Amniotic epithelial cell (primary cell): ENCODE measurements around the gene GFPT2.
"Not testable (repeated sequence)": the region's sequence is repeated elsewhere in the genome, so short reads cannot be mapped to it uniquely, and the experiment has no call there.

Source experiments
- DNase-seq: peaks from one replicate; pipeline ENCODE4 v3.0.0-alpha.2; 2010; ENCODE audit warnings: low read depth

Gene GFPT2

DNA sequence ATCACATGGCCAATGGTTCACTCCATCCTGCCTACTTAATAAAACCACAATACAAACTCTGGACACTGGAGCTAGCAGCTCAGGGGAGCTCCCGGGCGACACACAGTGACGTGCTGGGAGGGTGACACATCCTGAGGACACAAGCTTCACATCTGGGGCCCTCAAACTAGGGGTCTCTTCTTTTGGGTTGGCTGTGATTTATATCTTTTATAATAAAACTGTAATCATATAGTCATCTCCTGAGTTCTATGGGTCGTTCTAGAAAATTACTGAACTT is 49.2 kb downstream of the GFPT2 start:
- DNase-seq: no peak

DNA sequence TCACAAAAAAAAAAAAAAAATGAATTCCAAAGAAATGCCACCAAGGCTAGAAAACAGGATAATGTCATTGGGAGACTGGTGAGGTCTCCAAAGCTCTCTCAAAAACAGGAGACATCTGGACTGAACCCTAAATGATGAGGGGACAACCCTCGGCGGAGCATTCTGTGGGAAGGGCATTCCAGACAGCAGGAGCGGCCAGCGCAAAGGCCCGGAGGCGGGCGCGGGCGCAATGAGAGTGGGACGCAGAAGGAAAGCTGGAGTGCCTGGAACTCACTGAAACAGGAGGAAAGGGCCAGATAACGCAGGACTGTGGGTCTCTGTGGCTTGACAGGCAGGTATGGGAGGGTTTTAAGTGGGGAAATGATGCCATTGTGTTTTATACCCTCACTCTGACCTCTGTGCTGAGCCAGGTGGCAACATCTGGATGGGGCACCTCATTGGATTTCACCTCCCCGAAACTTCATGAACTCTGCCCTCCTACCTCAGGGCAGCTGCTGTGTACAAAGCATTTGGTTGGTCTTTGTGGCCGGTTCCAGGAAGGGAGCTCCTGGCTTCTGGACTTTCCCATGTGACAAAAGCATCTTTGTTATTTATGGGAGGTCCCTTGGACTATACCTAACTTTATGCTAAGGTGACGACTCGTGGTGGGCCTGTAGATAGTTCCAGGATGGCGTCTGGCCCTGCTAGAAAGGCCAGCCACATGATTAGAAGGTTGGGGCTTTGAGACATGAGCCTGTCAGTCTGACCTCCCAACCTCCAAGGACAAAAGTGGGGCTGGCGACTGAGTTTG is 49.7 kb downstream of the GFPT2 start:
- no peak for DNase-seq

DNA sequence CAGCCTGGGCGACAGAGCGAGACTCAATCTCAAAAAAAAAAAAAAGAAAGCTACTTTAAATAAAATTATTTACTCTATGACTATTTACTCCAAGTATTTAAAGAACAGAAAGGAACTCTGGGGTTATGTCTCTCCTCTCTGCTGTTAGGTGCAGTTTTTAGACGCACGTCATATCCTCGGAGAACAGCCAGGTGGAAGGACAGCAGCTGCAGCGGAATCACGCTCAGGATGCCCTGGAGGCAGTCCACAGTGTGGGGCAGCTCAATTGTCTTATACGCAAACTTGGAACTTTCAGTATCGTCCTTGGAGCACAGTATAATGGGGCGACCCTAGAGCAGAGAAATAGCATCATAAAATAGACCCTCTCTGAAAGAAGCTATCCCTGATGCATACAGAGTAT is 50.9 kb downstream of the GFPT2 start:
- DNase-seq: no peak

DNA sequence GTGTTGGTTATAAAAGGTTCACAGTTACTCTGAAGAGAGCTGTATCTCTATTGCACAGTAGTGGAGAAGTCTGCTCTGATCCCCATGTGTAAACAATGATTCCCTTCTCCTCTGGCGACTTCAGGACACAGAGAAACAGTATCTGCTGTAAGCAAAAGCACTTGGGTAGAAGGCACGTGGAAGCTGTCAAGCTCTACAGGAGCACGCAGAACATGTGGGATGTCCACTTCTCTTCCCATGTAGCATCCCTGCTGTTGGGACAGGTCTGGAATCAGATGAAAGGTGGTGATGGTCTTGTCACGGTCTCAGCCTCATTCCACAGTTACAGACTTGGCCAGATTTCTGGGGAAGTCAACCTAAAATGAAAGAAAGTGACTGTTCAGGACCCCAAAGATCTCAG is 51.9 kb downstream of the GFPT2 start:
- DNase-seq: no peak

DNA sequence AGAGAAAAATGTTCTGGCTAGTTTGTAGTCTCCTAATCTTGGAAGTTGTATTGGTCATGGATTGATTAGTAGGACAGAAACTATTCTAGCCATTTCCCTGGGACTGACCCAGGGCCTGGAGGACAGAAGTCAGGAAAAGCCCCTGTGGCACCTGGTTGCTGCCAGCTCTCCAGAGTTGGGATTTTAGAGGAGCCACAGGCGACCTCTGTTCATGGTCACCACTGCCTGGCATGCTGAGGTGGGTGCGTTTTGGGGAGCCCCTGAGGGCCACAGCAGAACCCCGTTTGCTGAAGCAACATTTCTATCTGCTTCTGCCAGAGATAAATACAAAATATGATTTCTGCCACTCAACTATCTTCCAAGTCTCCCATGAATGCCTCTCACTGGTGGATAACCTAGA is 53.6 kb downstream of the GFPT2 start:
- no peak for DNase-seq

DNA sequence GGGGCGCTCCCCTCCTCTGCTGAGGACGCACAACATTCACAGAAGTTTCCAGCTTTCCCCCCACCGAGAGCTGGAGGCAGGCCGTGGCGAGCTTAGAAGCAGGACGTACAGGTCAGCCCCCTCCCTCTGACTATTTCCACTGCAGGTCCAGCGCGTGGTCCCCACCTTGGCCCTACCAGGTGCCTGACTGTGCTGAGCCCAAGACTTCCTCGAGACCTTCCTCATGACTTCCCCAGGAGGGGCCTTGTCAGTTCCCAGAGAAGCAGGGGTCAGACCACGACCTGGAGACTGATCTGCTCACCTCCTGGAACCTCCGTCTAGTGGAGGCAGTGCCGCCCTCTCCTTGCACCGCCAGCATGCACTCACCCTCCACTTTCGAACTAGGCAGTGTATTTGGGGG is 54.1 kb downstream of the GFPT2 start:
- DNase-seq: not testable (repeated sequence)

DNA sequence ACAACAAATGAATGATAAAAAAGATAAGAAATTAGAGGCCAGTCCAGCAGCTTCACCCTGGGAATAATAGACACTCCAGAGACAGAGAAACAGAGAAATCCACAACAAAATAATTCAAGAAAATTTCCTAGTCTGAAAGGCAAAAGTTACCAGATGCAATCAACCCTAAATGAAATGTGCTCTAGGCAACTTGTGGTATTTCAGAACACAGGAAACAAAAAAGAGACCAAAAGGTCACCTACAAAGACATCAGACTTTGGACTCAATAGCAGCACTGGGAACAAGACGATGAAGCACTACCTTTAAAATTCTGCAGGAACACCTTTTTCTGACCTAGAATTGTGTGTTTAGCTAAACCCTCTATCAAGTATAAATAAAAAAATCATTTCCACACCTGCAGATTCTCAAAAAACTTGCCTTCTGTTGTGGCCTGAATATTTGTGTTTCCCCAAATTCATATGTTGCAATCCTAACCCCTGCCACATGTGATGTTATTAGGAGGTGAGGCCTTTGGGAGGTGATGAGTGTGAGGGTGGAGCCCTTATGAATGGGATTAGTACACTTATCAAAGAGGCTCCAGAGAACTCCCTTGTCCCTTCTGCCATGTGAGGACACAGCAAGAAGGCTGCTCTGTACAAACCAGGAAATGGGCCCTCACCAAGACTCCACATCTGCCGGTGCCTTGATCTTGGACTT is 55.4 kb downstream of the GFPT2 start:
- DNase-seq: no peak

DNA sequence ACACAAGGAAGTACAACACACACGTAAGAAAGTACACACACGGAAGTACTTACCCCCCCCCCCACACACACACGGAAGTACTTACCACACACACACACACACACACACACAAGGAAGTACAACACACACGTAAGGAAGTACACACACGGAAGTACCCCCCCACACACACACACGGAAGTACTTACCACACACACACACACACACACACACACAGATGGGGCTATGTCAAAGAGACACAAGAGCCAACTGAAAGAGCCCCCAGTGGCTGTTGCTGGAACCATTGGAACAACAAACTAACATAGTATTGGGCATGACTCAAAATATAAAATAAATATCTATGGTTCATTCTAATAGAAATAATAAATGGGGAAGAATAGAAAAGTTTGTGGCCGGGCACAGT is 56.4 kb downstream of the GFPT2 start:
- DNase-seq: no peak

DNA sequence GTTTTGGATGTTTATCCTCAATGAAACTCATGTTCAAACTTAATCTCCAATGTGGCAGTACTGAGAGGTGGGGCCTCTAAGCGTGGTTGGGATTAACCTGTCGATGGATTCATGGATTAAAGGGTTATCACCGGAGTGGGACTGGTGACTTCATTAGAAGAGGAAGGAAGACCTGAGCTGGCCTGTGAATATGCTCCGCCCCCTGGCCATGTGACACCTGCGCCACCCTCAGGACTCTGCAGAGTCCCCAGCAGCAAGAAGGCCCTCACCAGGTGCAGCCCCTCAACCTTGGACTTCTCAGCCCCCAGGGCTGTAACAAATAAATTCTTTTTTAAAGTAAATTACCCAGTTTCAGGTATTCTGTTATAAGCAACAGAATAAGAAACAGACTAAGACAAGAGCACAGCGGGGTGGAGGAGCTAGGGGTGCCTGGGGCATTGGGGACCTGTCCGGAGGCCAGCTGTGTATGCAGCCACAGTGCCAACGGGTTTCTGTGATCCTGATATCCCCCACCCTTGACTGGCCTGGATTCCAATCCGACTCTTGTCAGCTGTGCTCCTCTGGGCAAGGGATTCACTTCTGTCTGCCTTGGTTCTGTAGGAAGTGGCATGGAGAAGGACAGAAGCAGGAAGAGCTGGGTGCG is 58.1 kb downstream of the GFPT2 start:
- no peak for DNase-seq

DNA sequence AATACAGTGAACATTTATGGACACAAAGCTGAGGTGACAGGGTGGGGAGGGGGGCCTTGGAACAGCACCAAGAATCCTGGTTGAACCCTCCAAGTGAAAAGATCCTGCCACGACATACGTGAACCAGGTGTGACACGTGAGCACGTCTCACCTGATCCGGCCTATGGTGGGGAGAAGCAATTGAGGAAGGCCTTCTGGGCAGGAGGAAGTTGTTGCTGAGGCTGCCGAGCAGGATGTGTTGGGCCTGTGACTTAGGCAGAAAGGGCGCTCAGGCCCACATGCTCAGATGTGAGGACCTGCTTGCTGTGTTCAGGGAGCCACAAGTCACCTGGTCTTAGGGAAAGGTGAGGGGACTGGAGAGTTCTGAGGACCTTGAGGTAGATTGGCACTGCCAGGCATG is 58.7 kb downstream of the GFPT2 start:
- DNase-seq: no peak

DNA sequence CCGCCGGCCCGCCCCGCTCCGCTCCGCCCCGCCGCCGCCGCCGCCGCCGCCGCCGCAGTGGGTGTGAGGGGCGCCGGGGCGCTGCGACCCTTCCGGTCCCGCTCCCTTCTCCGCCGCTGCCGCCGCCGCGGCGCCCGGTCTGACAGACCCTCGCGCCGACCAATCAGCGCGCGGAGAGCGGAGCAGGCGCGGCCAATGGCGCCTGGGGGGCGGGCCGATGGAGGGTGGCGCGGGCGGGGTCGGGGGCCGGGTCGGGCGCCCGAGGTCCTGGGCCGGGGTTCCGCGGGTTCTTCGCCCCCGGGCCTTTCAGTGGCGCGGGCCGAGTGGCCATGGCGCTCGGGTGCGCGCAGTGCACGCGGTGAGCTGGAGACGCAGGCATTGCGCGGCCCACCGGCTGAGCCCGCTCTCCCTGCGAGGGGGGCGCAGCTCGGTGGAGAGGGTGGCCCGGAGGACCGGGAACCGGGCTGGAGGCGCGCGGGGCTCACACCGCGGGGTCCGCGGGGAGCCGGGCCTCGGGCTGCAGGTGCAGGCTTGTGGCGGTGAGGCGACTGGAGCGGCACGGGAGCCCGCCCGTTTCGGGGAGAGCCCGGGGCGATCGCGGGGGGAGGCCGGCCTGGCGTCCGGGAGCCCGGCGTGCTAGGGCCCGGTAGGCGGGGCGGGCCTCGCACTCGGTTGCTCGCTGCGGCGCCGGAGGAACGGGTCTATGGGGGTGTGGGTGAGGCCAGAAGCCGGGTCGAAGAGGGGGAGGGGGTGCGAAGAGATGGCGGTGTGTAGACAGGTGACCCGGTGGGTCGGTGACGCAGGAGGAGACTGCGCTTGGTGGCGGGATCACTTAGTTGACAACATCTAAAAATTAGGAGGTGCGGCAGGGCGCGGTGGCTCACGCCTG is 60.9 kb downstream of the GFPT2 start, which contains the start of gene MAPK9:
MAPK9 (minus strand) TSS at position 141 of the 889 bp plus-strand sequence. CDS start 11,522 bp downstream, outside the sequence.
- peak; percentile 58 for DNase-seq

DNA sequence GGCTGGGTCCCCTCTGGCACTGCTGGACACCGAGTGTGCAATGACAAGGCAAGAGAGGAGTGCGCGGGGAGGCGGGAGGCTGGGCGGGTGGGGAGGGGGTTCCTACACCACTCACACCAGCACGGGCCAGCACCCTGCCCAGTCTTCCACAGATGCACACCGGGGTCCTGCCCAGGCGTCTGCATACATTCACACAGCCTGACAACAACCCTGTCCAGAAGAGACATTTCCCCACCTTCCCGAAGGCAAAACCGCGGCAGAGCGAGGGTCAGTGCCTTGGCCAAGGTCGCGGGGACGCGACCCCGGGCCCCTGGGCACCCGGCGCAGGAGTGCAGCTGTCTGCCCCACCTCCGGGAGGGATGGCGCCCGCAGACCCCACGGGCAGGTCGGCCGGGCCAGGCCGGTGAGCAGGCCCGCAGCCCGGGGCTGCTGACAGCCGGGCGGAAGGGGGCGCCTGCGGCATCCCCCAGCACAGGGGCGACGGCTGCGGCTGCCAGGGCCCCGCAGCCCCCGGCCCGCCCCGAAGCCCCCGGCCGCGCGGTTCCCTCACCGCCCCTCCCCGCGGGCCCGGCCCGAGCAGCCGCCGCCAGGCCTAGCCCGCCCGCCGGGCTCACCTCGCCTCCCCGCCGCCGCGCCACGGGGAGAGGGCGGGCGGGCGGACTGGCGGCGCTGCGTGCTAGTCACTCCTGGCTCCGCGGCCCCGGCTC is 61.7 kb downstream of the GFPT2 start:
- DNase-seq: no peak

DNA sequence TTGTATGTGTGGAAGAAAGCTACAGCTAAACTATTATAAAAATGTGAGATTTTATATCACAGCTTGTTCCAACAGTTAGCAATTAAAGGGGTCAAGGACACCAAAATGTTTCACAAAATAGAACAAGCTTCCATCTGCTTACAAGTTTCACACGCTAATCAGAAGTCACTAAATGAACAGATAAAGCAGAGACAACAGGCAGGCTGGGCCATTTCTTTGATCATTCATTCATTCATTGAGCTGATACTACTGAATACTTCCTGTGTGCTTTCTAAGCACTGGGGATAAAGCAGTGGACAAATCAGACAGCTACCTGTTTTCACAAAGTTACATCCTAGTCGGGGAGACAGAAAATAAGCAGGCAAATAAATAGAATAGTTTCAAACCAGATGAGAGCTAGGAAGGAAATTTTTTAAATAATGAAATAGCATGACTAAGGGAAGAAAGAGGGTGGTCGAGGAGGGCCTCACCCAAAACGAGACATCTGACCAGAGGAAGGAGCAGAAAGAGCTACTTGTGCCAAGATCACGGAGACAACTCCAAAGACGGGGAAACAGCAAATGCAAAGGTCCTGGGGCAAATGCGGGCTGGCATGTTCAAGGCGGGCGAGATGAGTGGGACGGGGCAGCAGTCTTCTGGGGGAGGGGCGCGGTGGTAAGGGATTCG is 62.4 kb downstream of the GFPT2 start:
- no peak for DNase-seq

DNA sequence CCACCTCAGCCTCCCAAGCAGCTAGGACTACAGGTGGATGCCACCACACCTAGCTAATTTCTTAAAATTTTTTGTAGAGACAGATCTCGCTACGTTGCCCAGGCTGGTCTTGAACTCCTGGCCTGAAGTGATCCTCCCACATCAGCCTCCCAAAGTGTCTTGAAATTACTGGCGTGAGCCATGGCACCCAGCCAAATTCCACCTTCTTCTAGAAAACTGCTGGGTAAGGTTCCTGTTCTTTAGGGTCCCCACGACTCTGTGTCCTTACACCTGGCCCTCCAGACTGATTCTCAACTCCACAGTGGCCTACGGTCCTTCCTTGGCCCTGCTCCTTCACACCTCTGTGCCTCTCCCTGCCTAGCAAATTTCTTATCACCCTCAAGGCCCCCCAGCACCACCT is 63.2 kb downstream of the GFPT2 start:
- no peak for DNase-seq

DNA sequence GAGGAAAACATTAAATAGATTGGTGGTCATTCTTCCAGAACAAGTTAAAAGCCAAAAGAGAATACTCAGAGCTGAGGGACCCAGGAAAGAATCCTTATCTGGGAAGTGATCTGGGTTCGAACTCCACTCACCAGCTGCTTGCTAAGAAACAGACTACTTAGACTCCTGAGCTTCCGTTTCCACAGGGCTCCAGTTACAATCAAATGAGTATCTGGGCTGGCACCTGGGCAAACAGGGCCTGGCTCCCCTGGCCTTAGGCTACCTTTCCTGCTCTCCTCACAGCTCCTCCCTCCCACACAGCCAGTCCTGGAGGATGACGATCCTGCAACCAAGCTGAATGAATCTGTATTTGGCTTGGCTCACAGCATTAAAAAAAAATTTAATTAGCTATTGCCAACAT is 63.7 kb downstream of the GFPT2 start:
- DNase-seq: no peak

DNA sequence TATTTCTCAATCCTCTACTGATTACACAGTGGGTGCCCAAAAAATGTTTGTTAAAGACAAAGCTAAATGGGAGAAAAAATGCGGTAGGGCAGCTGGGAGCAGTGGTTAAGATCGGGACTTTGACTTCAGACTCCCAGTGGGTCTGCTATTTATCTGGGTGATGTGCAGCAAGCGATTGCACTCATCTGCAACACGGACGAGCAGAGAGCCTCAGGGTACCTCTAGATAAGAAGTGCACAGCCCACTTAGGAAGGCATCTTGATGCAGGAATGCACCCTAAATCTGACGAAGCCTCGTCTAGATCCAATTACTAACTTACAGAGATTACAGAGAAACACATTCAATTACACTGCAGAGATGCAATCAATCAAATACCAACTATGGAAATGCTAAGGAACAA is 65.3 kb downstream of the GFPT2 start:
- DNase-seq: peak; percentile 23

DNA sequence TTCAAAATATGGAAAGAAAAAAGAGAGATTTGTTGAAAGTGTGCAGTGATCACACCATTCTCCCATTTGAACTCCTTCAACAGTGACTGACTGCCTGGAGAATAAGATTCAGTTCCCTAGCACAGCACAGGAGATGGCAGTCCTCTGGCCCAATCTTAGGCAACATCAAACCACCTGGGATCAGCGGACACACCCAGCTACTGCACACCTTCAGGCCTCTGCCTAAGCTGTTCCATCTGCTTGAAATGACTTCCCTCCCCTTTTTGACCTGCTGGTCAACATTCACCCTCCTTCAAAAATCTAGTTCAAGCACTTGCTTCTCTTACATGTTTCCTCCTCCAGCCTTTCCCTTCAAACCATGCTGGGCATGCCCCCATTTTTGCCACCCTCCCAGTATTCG is 65.7 kb downstream of the GFPT2 start:
- DNase-seq: no peak

DNA sequence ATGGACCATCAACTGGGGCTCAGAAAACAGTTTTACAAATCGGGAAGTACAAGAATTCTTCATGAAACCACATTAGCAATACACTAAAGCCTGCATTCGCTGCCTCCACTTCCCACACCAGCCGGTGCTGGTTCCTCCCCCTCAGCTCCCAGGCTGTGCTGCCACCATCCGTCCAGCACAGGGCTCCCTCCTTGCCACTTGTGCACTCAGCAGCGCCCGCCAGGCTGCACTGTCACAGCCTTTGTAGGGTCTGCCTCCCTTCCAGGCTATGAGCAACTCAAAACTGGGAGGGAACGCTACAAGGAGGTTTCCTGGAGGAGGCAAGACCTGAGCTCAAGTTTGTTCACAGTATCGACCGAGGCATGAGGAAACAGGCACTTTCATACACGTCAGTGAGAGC is 69.0 kb downstream of the GFPT2 start:
- DNase-seq: no peak

DNA sequence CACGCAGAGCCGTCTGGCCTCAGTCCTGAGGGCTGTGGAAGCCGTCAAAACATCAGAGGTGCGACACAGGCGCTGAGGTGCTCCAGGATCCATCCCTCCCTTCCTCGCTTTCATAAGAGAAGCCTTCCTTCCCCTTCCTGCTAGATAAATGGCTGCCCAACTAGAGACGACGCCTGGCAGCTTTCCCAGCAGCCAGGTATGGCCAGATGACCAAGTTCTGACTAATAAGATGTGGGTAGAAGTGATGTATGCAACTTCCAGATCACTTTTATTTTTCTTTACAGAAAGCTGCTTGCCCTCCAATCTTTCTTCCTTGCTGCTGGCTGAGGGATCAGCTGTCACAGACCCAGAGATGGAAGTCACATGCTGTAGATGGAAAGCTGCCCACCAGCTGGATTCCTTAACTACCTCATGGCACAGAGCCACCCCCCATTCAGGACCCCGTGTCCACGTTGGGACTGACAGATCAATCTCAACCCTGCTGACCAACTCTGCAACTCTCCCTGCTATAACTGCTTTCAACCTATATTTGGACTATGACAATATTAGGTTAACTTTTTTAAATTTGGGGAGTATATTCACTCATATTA is 70.0 kb downstream of the GFPT2 start:
- peak; percentile 28 for DNase-seq

DNA sequence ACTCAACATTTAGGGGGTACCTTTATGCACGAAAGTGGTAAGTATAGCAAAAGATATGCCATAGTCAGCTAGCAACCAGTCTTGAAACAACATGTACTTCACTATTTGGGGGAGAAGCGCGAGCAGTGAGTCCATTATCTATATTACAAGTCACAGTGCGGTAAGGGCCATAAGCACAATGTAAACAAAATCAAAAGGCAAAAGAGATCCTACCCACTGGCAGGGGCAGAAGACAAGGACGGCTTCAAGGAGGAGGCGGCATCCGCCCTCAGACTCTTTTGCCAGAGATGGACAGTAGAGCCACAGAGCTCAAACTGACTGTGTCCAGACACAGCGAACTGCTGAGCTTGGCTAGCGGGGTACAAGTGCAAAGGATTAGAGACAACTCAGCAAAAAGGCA is 70.9 kb downstream of the GFPT2 start:
- DNase-seq: no peak

DNA sequence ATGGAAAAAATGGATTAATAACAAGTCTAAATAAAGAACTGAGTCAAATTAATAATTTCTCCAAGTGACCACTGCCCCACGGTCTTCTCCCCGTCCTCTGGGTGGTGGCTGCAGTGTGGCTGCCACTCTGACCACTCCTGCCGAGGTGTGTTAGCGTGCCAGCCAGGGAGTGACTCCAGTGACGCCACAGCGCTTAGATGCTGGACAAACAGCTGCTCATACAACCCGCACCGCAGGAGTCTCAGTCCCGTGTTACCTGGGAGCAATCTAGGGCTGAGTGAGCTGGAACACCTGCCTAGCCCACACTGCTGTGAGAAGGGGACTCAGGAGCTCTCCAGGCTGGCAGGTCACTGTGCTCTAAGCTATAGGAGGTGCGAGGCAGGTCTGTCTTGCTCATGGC is 71.4 kb downstream of the GFPT2 start:
- DNase-seq: no peak
